D721Med (cell line): ENCODE results near the gene RALB.

Experiments used
- DNase-seq: peaks from one replicate; pipeline ENCODE4 v3.0.0; 2011; ENCODE audit warnings: low spot score; ENCODE audit not compliant: insufficient read length
- FAIRE-seq: peaks from 2 replicates; lab custom pipeline; 2011; peaks lifted over from hg19 to GRCh38; lab: Jason Lieb, UNC
- TF ChIP-seq, protein P1 (sequence below): IDR thresholded peaks from 2 replicates; pipeline ENCODE4 v1.5.1; 2012; ENCODE audit warnings: mild to moderate bottlenecking, control low read depth; ENCODE audit not compliant: insufficient read depth; ENCODE audit errors: missing control alignments

The RALB gene

DNA sequence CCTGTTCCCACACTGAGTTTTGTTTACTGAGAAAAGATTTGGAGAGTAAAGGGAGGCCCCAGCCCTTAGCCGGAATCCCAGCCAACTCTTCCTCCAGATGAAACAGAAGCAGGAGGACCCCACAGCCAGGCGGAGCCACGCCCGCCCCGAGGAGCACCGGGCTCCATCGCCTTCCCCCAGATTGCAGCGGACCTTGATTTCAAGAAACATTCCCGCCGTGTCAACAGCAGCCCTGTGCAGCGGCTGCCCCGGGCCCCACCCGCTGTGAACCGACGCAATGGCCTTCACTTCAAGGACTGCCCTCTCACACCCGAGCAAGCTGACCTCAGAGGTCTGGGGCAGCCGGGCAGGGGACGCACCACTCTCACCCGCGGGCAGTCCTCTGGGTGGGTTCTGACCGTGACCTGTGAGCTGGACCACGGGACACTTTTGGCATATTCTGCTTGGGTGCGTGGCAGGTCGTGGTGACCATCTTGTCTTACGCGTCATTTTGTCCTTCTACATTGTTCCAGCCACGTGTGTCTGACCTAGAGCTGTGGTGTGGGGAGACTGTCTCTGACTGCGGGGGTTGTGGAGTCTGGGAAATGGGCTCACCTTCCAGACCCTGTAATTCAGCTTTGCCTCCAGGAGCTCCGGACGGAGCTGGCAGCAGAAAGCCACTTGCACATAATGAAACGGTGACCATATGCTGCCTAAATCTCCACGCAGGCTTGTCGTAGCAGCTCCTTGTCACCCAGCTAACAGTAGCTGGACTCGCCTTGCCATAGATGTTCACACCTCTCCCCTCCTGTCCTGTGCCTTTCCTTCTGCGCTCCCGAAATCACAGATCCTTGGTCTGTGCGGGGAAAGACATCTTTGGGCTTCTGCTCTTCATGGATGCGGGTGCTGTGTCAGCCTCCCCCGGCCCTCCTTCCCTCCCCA is 61.3 kb downstream of the RALB start:
- no peak for FAIRE-seq
- DNase-seq: no peak

DNA sequence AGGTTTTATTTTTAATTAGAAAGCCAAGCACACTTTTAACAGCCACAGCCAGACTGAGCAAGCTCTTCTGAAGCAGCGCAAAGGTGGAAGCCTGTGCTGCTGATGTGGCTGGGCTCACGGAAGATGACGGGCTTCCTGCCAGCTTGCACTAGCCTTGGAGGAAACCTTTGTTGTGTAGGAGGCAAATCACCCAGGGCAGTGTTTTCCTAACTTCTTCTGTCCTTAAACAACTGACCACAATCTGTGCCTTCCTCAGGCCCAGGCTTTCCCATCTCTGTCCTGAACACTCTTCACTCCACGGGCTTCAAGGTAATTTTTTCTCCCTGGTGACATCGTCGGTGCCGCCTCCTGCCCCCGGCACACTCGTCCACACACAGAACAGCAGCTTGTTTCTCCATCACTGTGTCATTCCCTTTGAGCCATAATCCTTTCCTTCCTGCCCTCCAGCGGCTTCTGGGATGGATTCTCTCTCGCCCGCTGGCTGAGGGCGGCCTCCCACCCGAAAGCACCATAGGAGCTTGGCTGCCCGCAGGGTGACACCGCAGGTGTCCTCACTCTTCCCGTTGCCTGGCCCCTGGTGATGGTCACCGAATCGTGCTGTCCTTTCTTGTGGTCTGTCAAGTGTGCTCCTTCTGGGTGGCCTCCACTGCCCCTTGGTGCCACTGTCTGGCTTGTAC is 62.2 kb downstream of the RALB start:
- no peak for DNase-seq
- TF ChIP-seq, protein P1, sequence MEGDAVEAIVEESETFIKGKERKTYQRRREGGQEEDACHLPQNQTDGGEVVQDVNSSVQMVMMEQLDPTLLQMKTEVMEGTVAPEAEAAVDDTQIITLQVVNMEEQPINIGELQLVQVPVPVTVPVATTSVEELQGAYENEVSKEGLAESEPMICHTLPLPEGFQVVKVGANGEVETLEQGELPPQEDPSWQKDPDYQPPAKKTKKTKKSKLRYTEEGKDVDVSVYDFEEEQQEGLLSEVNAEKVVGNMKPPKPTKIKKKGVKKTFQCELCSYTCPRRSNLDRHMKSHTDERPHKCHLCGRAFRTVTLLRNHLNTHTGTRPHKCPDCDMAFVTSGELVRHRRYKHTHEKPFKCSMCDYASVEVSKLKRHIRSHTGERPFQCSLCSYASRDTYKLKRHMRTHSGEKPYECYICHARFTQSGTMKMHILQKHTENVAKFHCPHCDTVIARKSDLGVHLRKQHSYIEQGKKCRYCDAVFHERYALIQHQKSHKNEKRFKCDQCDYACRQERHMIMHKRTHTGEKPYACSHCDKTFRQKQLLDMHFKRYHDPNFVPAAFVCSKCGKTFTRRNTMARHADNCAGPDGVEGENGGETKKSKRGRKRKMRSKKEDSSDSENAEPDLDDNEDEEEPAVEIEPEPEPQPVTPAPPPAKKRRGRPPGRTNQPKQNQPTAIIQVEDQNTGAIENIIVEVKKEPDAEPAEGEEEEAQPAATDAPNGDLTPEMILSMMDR: no peak
- no peak for FAIRE-seq

More for the DNA sequence above, 61.3 kb downstream of the RALB start:
- TF ChIP-seq, protein P1: no peak

DNA sequence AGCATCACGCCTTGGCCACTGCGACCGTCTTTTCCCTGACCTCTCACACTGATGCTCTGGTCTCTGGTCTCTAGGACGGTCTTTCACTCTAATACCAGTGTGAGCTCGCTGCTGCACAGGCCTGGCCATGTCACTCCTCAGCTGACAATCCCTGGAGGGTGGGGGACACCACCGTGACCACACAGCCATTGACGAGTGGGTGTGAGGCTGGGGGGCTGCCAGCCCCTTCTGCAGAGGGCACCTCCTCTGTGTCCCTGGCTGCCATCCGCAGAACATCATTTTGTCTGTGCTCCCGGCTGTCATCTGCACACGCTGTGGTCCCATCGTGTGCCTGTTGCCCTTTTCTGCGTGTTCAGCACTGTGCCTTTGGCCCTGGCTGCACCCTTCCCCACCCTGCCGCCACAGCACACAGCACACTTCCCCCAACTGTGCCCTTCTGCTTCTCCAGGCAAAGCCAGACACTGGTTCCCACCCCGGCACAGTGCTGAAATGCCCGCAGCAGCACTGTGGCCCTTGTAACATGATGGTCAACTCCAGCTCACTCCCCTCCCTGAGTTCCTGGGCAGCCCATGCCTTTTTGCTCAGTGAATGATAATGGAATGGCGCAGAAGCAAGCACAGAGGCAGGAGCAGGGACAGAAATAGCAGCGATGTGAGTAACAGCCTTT is 62.8 kb downstream of the RALB start:
- FAIRE-seq (no peak), DNase-seq (no peak)
- TF ChIP-seq, protein P1: no peak

DNA sequence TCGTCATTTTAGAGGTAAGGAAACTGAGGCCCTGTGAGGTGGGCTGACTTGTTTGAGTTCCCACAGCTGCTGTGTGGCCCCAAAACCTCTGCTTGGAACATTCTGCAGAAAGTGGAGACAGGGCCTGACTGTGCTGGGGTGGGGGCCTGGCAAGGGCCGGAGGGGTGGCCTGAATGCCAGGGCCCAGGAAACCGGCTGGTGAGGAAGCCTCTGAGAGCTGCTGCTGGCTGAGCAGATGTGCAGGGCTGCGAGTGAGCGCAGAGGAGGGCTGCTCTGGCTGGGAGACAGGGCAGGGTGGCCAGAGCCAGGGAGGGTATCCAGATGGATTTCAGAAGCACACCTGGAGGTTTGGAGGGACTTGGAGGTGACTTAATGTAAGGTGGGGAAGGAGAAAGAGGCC is 63.4 kb downstream of the RALB start:
- no peak for DNase-seq
- no peak for FAIRE-seq
- TF ChIP-seq, protein P1: no peak

DNA sequence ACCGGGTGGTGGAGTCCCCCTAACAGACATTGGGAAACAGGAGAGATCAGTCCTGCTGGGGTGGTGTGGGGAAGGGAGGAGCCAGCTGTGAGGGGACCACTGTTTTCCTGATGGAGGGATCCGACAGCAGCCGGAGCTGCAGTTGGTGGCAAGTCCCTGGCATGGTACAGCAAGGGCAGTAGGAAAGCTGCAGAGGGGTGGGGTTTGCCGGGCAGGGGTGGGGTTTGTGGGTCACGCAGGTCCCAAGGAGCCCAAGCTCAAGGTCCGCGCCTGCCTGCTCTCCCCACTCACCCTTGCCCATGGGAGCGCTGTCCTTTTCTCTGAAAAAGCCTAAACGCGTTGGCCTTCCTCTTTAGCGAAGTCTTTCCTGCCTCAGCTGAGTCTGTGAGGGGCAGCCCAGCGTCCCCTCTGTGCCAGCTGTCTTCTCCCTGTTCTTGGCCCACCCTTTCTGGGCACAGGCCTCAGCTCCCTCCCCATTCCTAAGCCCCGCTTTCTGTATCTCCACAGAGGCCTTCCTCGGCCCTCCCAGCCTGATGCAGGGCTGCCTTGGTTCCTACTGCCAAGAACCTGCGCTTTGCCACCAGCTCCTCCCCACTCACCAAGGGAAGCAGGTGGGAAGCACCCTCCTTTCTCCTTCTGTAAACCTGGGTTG is 64.0 kb downstream of the RALB start:
- TF ChIP-seq, protein P1: no peak
- FAIRE-seq: no peak
- no peak for DNase-seq

DNA sequence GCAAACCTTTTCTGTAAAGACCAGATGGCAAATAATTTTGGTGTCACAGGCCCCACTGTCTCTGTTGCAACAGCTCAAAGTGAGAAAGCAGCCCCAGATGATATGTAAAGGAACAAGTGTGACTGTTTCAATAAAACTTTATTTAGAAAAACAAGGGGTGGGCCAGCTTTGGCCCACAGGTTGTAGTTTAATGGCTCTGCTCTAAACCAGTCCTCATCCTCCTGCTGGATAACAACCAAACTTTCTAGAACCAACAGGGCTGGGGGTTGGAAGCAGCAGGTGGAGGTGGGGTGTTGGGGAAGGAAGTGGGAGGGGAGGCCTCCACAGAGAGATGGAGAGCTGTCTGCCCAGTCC is 64.5 kb downstream of the RALB start:
- DNase-seq (no peak), FAIRE-seq (no peak)
- TF ChIP-seq, protein P1: no peak
